Liver (tissue), 9 donors: ENCODE results near the gene AHDC1. TPM values are rescaled to one million over a fixed set of nuclear protein-coding genes. Genes with fewer than 3 reads are reported as not detected.

ENCODE experiments used
- DNase-seq: peaks from one replicate; pipeline ENCODE4 v3.0.0-alpha.2; 2017; ENCODE audit warnings: low spot score
- H3K27ac ChIP-seq, 2 donors: one replicate each; pipeline ENCODE4 v1.7.0; 2013; ENCODE audit warnings: inconsistent platforms in 2 of 2, low read length in 2 of 2, control low read depth in 1 of 2, low read depth in 1 of 2, mild to moderate bottlenecking in 1 of 2
- H3K27me3 ChIP-seq, 4 donors: one replicate each; pipeline versions ENCODE4 v1.6.1 to v1.7.0; 2013; ENCODE audit warnings: low read length in 3 of 4, inconsistent platforms in 1 of 4, mild to moderate bottlenecking in 1 of 4, moderate library complexity in 1 of 4; ENCODE audit not compliant: control insufficient read depth in 4 of 4, insufficient read depth in 4 of 4
- H3K36me3 ChIP-seq, 4 donors: one replicate each; pipeline versions ENCODE4 v1.6.1 to v1.7.0; 2013; ENCODE audit warnings: low read length in 3 of 4, mild to moderate bottlenecking in 3 of 4, low read depth in 1 of 4, moderate library complexity in 1 of 4; ENCODE audit not compliant: control insufficient read depth in 4 of 4, insufficient read depth in 3 of 4
- H3K4me1 ChIP-seq, 4 donors: one replicate each; pipeline versions ENCODE4 v1.6.1 to v1.7.0; 2013; ENCODE audit warnings: low read length in 3 of 4, mild to moderate bottlenecking in 3 of 4, moderate library complexity in 1 of 4; ENCODE audit not compliant: control insufficient read depth in 4 of 4, insufficient read depth in 4 of 4
- H3K4me3 ChIP-seq, 3 donors: one replicate each; pipeline versions ENCODE4 v1.6.1 to v1.7.0; 2013; ENCODE audit warnings: low read length in 3 of 3, control low read depth in 1 of 3, low read depth in 1 of 3, mild to moderate bottlenecking in 1 of 3
- H3K9ac ChIP-seq, 2 donors: one replicate each; pipeline ENCODE4 v1.7.0; 2013; ENCODE audit warnings: low read length in 2 of 2, mild to moderate bottlenecking in 2 of 2, moderate library complexity in 2 of 2, control low read depth in 1 of 2, low read depth in 1 of 2
- H3K9me3 ChIP-seq, 4 donors: one replicate each; pipeline versions ENCODE4 v1.6.1 to v1.7.0; 2013; ENCODE audit warnings: low read length in 3 of 4; ENCODE audit not compliant: control insufficient read depth in 4 of 4
- EGR1 ChIP-seq, 2 donors: IDR thresholded peaks; 2 replicates each; pipeline ENCODE4 v1.6.1; 2016 to 2018; ENCODE audit warnings: antibody characterized with exemption in 2 of 2, low read depth in 2 of 2
- FOXA1 ChIP-seq: IDR thresholded peaks from 2 replicates; pipeline ENCODE4 v1.6.1; 2016; ENCODE audit warnings: antibody characterized with exemption
- FOXA2 ChIP-seq: IDR thresholded peaks from 2 replicates; pipeline ENCODE4 v1.6.1; 2016; ENCODE audit warnings: antibody characterized with exemption
- HNF4A ChIP-seq, 2 donors: conservative IDR thresholded peaks; 2 replicates each; pipeline ENCODE4 v1.6.1; 2016; ENCODE audit warnings: antibody characterized with exemption in 2 of 2, mild to moderate bottlenecking in 2 of 2
- HNF4G ChIP-seq: IDR thresholded peaks from 2 replicates; pipeline ENCODE4 v1.6.1; 2016; ENCODE audit warnings: antibody characterized with exemption
- JUND ChIP-seq, 2 donors: IDR thresholded peaks; 2 replicates each; pipeline ENCODE4 v1.6.1; 2016; ENCODE audit warnings: antibody characterized with exemption in 2 of 2
- RXRA ChIP-seq, 2 donors: IDR thresholded peaks; 2 replicates each; pipeline ENCODE4 v1.6.1; 2017 to 2018; ENCODE audit warnings: antibody characterized with exemption in 2 of 2, mild to moderate bottlenecking in 1 of 2
- SP1 ChIP-seq: IDR thresholded peaks from 2 replicates; pipeline ENCODE4 v1.6.1; 2018; ENCODE audit warnings: antibody characterized with exemption, mild to moderate bottlenecking
- TAF1 ChIP-seq: conservative IDR thresholded peaks from 2 replicates; pipeline ENCODE4 v1.6.1; 2016; ENCODE audit warnings: antibody characterized with exemption, mild to moderate bottlenecking
- WGBS: extraction: QIAGEN DNeasy Blood & Tissue Kit; methylation state at CpG from one replicate; pipeline ENCODE4 v1.1.7; 2013; 5-methylcytosine and 5-hydroxymethylcytosine counted together
- polyA plus RNA-seq, 2 donors: library from polyadenylated mRNA; stranded (reverse) in 1 of 2; unstranded in 1 of 2; fragments of 200-250 nt in 1 of 2; fragments of >200 nt in 1 of 2; fragmentation: Nextera tagmentation in 1 of 2; extraction: Ambion mirVana in 1 of 2; gene quantifications; one replicate each; pipeline versions ENCODE4 v1.2.1 to v1.2.3, GENCODE V29; 2013 to 2015
- total RNA-seq, 2 donors: library from RNA; depleted of rRNA; stranded (reverse); fragments of >200 nt; gene quantifications; one replicate each; pipeline ENCODE4 v1.2.3, GENCODE V29; 2014
- TF ChIP-seq, protein P1 (sequence below): IDR thresholded peaks from 2 replicates; pipeline ENCODE4 v1.6.1; 2016; ENCODE audit warnings: antibody characterized with exemption
- TF ChIP-seq, protein P2 (sequence below): IDR thresholded peaks from 2 replicates; pipeline ENCODE4 v1.6.1; 2016; ENCODE audit warnings: antibody characterized with exemption
- donor health status: healthy.
- donor health status: healthy.
- donor health status: healthy.
- donor health status: healthy.
- donor health status: healthy.

AHDC1 gene
- total and polyA plus RNA-seq, 4 donors = 2.4 to 6.5 (median 5.5) TPM

DNA sequence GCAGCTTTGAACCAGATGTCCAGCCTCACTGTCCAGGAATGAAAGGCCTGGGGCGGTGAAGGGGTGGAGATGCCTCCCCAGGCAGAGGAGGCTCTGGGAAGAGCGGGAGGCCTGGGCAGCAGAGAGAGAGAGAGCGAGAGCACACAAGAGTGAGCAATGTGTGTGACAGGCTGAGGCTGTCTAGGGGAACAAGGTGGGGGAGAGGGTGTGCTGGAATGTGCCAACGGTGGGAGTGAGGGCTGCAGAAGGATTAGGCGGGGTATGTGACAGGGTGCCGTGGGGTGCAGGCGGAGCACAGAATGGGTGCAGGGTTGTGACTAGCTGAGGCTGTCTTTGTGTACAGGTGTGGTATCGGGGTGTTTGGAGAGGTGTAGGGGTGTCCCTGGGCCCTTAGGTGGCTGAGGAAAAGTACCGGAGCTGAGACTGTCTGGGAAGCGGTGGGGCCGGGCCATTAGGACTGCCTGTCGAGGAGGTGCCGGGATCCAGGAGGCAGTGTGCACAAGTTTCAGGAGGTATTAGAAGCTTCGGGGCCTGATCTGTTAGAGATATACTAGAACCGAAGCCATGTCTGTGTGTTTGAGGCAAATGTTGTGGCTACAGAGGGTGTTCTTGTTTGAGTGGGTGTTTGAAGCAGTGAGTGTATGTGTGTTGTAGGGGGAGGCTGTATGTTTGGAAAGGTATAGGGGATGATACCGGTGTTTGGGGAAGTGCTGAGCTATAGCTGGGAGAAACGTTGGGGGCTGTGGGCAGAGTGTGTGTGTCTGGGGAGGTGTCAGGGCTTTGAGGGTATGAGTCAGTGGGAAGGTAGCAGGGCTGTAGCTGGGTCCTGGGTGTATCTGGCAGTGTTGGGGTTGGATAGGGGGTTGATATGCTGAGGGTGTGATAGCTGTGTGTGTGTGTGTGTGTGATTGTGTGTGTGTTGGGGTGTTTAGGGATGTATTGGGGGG lies 9.1 kb downstream of the AHDC1 start:
- TF ChIP-seq, protein P1, sequence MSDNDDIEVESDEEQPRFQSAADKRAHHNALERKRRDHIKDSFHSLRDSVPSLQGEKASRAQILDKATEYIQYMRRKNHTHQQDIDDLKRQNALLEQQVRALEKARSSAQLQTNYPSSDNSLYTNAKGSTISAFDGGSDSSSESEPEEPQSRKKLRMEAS = no peak
- TF ChIP-seq RXRA (IDR thresholded peaks at IDR 0.05) (no peak), FOXA2 (no peak), HNF4A (conservative IDR thresholded peaks at IDR 0.05) (no peak), EGR1 (IDR thresholded peaks at IDR 0.05; ENCODE audit: low read depth in 2 of 2) (no peak), FOXA1 (no peak), JUND (IDR thresholded peaks at IDR 0.05) (no peak), SP1 (no peak), TAF1 (no peak), HNF4G (no peak)
- TF ChIP-seq, protein P2, sequence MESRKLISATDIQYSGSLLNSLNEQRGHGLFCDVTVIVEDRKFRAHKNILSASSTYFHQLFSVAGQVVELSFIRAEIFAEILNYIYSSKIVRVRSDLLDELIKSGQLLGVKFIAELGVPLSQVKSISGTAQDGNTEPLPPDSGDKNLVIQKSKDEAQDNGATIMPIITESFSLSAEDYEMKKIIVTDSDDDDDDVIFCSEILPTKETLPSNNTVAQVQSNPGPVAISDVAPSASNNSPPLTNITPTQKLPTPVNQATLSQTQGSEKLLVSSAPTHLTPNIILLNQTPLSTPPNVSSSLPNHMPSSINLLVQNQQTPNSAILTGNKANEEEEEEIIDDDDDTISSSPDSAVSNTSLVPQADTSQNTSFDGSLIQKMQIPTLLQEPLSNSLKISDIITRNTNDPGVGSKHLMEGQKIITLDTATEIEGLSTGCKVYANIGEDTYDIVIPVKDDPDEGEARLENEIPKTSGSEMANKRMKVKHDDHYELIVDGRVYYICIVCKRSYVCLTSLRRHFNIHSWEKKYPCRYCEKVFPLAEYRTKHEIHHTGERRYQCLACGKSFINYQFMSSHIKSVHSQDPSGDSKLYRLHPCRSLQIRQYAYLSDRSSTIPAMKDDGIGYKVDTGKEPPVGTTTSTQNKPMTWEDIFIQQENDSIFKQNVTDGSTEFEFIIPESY = no peak
- Histone ChIP-seq H3K9me3 (no peaks in the 10 kb centered on the region), H3K9ac (no peak overlapping the region), H3K27ac (no peak overlapping the region), H3K36me3 (no peaks in the 10 kb centered on the region), H3K27me3 (no peaks in the 10 kb centered on the region), H3K4me1 (peaks cover 3 to 45% (median 10%) of the 10 kb centered on the region in 4 donors), H3K4me3 (no peak overlapping the region)
- WGBS = 86% methylated on average over 17 of the region's 17 CpGs
- DNase-seq = no peak

DNA sequence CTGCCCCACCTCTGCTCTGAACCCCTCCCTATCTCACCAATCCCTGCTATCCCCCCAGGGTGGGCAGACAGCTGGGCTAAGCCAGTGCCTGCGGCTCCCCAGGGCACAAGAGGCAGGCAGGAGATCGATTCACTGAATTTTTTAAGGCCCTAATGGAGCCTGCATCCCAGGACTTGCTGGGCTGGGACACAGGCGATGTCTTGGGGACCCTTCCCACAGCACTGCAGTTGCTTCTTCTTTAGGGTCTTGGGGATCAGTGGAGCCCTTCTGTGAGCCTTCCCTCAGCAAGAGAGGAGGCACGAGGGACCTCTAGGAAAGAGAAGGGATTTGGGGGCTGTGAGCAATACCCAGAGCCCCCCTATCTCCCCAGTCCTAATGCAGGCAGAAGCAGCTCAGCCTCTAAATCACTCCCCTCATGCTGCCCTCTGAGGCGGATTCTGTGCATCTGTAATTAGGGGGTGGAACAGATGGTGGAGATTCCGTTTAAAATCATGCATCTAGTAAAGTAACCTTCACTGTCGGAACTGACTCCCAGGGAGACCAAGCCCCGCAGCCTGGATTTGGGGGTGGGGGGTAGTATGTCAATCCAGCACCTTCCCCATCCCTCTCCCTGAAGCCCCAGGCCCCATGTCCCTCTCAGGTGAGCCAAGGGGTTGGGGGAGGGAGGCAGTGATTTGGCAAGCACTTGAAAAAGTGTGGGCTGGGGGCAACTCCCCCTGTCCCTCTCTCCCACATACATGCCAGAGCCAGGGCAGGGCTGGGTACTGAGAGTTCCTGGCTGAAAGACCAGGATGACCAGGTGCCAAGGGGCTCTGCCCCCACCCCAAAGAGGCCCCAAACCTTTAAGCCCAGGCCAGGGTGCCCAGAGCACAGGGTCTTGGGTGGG lies 10.0 kb downstream of the AHDC1 start:
- WGBS = 89% methylated on average over 8 of the region's 8 CpGs
- Histone ChIP-seq H3K9me3 (no peaks in the 10 kb centered on the region), H3K36me3 (no peaks in the 10 kb centered on the region), H3K9ac (no peak overlapping the region), H3K27ac (no peak overlapping the region), H3K4me3 (no peak overlapping the region), H3K27me3 (no peaks in the 10 kb centered on the region), H3K4me1 (peaks cover 0 to 39% (median 8%) of the 10 kb centered on the region in 4 donors)
- DNase-seq = no peak
- TF ChIP-seq, protein P2 = no peak
